SU-DHL-6 (cell line): ENCODE measurements around the gene PNMA8C.

Source experiments
- EZH2phosphoT487 ChIP-seq: fragments of 200-600 bp; sonication (generic), shearing (Covaris generic); conservative IDR thresholded peaks from 2 replicates; pipeline ENCODE4 v1.6.1; 2018; ENCODE audit warnings: mild to moderate bottlenecking, antibody characterized with exemption, low read length, moderate library complexity, mixed read lengths
- TF ChIP-seq, protein P1 (sequence below): fragments of 200-600 bp; sonication (generic); IDR thresholded peaks from one replicate; pipeline ENCODE4 v1.5.1; 2017; ENCODE audit warnings: antibody characterized with exemption, mild to moderate bottlenecking, low read length, moderate library complexity; ENCODE audit not compliant: insufficient read depth, poor library complexity, severe bottlenecking

DNA sequence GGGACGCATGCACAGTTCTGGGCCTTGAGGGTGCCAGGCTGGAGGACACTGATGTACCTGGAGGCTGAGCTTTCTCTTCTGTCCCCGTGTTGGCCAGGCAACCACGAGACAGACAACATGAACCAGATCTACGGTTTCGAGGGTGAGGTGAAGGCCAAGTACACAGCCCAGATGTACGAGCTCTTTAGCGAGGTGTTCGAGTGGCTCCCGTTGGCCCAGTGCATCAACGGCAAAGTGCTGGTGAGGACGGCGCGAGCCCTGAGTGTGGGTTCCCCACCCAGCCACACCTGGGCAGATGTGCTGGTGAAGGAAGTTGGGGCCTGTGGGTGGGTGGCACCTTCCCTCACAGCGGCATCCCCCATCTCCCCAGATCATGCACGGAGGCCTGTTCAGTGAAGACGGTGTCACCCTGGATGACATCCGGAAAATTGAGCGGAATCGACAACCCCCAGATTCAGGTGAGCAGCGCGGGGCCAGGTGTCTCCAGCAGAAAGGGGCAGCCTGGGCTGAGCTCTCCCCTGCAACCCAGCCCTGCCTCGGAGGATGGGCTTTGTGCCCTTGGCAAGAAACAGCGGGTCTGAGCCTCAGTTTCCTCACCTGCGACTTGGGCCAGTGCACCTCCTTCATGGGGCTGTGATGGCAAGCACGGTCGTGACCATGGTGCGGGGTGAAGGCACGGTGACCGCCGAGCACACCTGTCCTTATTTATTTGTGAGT, 41.6 kb downstream of the PNMA8C start:
- TF ChIP-seq, protein P1, sequence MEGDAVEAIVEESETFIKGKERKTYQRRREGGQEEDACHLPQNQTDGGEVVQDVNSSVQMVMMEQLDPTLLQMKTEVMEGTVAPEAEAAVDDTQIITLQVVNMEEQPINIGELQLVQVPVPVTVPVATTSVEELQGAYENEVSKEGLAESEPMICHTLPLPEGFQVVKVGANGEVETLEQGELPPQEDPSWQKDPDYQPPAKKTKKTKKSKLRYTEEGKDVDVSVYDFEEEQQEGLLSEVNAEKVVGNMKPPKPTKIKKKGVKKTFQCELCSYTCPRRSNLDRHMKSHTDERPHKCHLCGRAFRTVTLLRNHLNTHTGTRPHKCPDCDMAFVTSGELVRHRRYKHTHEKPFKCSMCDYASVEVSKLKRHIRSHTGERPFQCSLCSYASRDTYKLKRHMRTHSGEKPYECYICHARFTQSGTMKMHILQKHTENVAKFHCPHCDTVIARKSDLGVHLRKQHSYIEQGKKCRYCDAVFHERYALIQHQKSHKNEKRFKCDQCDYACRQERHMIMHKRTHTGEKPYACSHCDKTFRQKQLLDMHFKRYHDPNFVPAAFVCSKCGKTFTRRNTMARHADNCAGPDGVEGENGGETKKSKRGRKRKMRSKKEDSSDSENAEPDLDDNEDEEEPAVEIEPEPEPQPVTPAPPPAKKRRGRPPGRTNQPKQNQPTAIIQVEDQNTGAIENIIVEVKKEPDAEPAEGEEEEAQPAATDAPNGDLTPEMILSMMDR, result no peak
- TF ChIP-seq EZH2phosphoT487, result no peak
